HEK293T (cell line): Measurements from ENCODE around the gene CNPY1.

ENCODE experiments used
- CTCF ChIA-PET: fragments of 350-600 bp; formaldehyde crosslinking; extraction: SDS; loops from one replicate; lab custom pipeline; 2021; ENCODE audit warnings: antibody characterized with exemption, inconsistent platforms; lab: Yijun Ruan, JAX
- POLR2A ChIA-PET: fragments of 350-600 bp; formaldehyde crosslinking; extraction: SDS; loops from one replicate; lab custom pipeline; 2020; ENCODE audit warnings: antibody characterized with exemption, inconsistent platforms; lab: Yijun Ruan, JAX
- DNase-seq: peaks from one replicate; pipeline ENCODE4 v3.0.0; 2012; ENCODE audit warnings: mixed read lengths; ENCODE audit errors: extremely low spot score
- ARNT ChIP-seq: fragments of 450-650 bp; IDR thresholded peaks from 2 replicates; pipeline ENCODE4 v1.6.1; 2017; ENCODE audit warnings: mild to moderate bottlenecking
- BHLHE40 ChIP-seq: fragments of 450-650 bp; IDR thresholded peaks from 2 replicates; pipeline ENCODE4 v1.6.1; 2016; ENCODE audit warnings: mild to moderate bottlenecking, moderate library complexity, borderline replicate concordance
- CTBP1 ChIP-seq: fragments of 450-650 bp; IDR thresholded peaks from 2 replicates; pipeline ENCODE4 v1.6.1; 2016; ENCODE audit warnings: borderline replicate concordance
- ELF4 ChIP-seq: fragments of 450-650 bp; IDR thresholded peaks from 2 replicates; pipeline ENCODE4 v1.6.1; 2017; ENCODE audit warnings: antibody characterized with exemption
- FOXA1 ChIP-seq: fragments of 450-650 bp; IDR thresholded peaks from 2 replicates; pipeline ENCODE4 v1.6.1; 2016; ENCODE audit warnings: mild to moderate bottlenecking
- FOXK2 ChIP-seq: fragments of 450-650 bp; IDR thresholded peaks from 2 replicates; pipeline ENCODE4 v1.6.1; 2016; ENCODE audit warnings: mild to moderate bottlenecking
- FOXM1 ChIP-seq: fragments of 450-650 bp; IDR thresholded peaks from 2 replicates; pipeline ENCODE4 v1.6.1; 2017; ENCODE audit warnings: mild to moderate bottlenecking, borderline replicate concordance
- HDGF ChIP-seq: fragments of 450-650 bp; IDR thresholded peaks from 2 replicates; pipeline ENCODE4 v1.6.1; 2017; ENCODE audit warnings: antibody characterized with exemption, borderline replicate concordance
- L3MBTL2 ChIP-seq: fragments of 450-650 bp; conservative IDR thresholded peaks from 2 replicates; pipeline ENCODE4 v1.6.1; 2016; ENCODE audit warnings: mild to moderate bottlenecking
- LEF1 ChIP-seq: fragments of 450-650 bp; IDR thresholded peaks from 2 replicates; pipeline ENCODE4 v1.6.1; 2017; ENCODE audit warnings: mild to moderate bottlenecking, borderline replicate concordance
- NFRKB ChIP-seq: fragments of 450-650 bp; IDR thresholded peaks from 2 replicates; pipeline ENCODE4 v1.6.1; 2016; ENCODE audit warnings: mild to moderate bottlenecking, moderate library complexity
- SP1 ChIP-seq: fragments of 450-650 bp; IDR thresholded peaks from 2 replicates; pipeline ENCODE4 v1.6.1; 2017
- SUZ12 ChIP-seq: fragments of 450-650 bp; IDR thresholded peaks from 2 replicates; pipeline ENCODE4 v1.6.1; 2016; ENCODE audit warnings: mild to moderate bottlenecking
- TARDBP ChIP-seq: fragments of 450-650 bp; IDR thresholded peaks from 2 replicates; pipeline ENCODE4 v1.6.1; 2016
- ZNF384 ChIP-seq: fragments of 450-650 bp; IDR thresholded peaks from 2 replicates; pipeline ENCODE4 v1.6.1; 2016
- TF ChIP-seq, protein P1 (sequence below): fragments of 450-650 bp; IDR thresholded peaks from 2 replicates; pipeline ENCODE4 v1.6.1; 2016

Gene CNPY1

DNA sequence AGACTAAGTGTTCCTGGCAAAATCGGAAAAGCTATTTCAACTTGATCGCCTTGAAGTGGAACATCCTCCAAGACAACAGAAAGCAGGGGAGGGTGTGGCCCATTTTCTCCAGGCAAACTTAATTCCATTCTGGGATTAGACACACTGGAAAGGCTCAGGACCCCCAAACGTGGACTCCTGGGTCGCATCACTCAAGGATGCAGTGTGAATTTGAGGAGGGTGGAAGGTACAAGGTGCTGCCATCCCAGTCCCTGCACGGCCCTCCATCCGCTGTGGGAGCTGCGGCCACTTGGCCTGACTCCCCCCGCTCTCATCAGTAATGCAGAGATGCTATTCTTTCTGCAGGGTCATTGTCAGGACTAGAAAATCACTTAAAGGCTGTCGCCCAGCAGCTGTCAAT is 2.4 kb downstream of the CNPY1 start:
- no peak for TF ChIP-seq ELF4
- no peak for TF ChIP-seq CTBP1
- TF ChIP-seq FOXA1: no peak
- no peak for TF ChIP-seq TARDBP
- no peak for TF ChIP-seq SUZ12
- TF ChIP-seq, protein P1, sequence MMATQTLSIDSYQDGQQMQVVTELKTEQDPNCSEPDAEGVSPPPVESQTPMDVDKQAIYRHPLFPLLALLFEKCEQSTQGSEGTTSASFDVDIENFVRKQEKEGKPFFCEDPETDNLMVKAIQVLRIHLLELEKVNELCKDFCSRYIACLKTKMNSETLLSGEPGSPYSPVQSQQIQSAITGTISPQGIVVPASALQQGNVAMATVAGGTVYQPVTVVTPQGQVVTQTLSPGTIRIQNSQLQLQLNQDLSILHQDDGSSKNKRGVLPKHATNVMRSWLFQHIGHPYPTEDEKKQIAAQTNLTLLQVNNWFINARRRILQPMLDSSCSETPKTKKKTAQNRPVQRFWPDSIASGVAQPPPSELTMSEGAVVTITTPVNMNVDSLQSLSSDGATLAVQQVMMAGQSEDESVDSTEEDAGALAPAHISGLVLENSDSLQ: no peak
- TF ChIP-seq L3MBTL2: no peak
- no peak for TF ChIP-seq SP1
- no peak for TF ChIP-seq FOXM1
- TF ChIP-seq ZNF384: no peak
- TF ChIP-seq BHLHE40: no peak
- TF ChIP-seq HDGF: no peak
- no peak for TF ChIP-seq ARNT
- no peak for TF ChIP-seq LEF1
- TF ChIP-seq NFRKB: no peak
- no peak for TF ChIP-seq FOXK2
- ChIA-PET POLR2A (interaction anchor here (1.1 kb wide), 1 partner anchor 34 kb away, joined by 3 read pairs; no protein-coding TSS in a partner anchor), CTCF (interaction anchor here (1.3 kb wide), 1 partner anchor 33 kb away, joined by 3 read pairs; no protein-coding TSS in a partner anchor)
- no peak for DNase-seq

DNA sequence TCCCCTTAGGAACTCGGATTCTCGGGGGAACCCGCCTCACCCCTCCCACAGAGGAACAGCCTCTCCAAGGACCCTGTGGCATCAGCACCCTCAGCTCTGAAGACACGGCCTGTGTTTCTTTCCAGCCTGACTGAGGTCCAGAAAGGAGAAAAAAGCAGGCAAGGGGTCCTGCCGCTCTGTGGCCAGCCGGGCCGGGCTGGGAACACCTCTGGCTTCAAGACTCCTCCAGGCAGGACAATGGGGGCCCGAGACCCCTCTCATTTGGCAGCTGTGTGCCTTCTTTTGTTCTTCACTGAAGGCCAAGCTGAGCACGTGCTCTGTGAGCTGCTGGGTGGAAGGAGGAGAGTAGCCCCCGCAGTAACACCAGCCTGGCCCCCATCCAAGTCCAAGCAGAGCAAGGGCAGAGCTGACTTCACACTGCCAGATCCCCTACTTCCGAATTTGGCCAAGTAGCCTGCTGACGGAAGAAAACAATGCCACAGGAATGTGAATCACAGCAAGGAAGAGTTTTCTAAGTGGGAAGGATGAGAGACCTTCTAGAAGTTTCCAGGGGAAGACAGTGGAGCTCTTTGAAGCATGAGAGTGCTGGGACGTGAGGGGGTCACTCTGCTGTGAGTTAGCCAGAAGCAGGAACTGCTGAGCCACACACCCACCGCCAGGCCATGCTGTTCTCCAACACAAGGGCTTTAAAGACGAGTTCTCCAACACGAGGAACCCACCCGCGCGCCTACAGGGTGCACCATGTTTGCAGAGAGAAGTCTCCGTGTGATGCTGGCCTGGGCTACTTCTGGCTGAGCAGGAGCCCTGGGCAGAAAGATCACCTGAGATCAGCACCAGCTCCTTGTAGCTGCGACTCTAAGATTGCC is 3.1 kb downstream of the CNPY1 start:
- no peak for DNase-seq
- CTCF ChIA-PET: interaction anchor here (1.3 kb wide), 1 partner anchor 33 kb away, joined by 3 read pairs; no protein-coding TSS in a partner anchor
- POLR2A ChIA-PET: interaction anchor here (1.1 kb wide), 1 partner anchor 33 kb away, joined by 3 read pairs; no protein-coding TSS in a partner anchor
- TF ChIP-seq SUZ12: no peak

- no peak for DNase-seq
- no peak for TF ChIP-seq CTBP1
- no peak for TF ChIP-seq HDGF
- TF ChIP-seq SP1: no peak
- TF ChIP-seq FOXM1: no peak
- no peak for TF ChIP-seq ARNT
- TF ChIP-seq BHLHE40: no peak
- no peak for TF ChIP-seq TARDBP
- CTCF ChIA-PET: interaction anchor here (2.0 kb wide), 1 partner anchor 19 kb away, joined by 5 read pairs; no protein-coding TSS in a partner anchor
- POLR2A ChIA-PET: no interaction called here
Observed at GRCh38 chr7:155541986-155542675, 4.2 kb downstream of the CNPY1 start.

DNA sequence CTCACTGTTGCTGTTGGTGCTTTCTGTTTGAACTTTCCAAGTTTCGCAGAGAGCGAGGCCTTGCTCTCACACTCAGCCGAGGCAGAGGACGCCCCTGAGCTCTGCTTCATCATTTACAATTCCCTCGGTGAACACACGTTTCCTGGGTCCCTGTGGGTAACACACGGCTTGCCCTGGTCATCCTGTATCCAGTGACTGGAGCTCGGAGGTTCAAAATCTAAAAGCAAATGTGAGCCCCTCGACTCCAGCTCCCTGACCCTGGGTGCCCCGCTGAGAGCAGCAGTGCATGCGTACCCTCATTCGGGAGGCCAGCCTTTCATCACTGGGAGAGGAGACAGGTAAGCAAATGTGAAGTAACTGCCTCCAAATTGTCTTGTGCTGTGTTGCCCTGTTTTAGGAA is 5.8 kb downstream of the CNPY1 start:
- ChIA-PET CTCF (interaction anchor here (0.6 to 2.0 kb wide), 3 partner anchors 9 to 137 kb away, joined by 3 to 5 read pairs (median 3); no protein-coding TSS in a partner anchor), POLR2A (no interaction called here)
- no peak for TF ChIP-seq ARNT
- TF ChIP-seq BHLHE40: no peak
- no peak for TF ChIP-seq LEF1
- no peak for TF ChIP-seq NFRKB
- TF ChIP-seq TARDBP: no peak
- TF ChIP-seq L3MBTL2: no peak
- TF ChIP-seq HDGF: no peak
- TF ChIP-seq SUZ12: no peak
- TF ChIP-seq ELF4: no peak
- no peak for DNase-seq

DNA sequence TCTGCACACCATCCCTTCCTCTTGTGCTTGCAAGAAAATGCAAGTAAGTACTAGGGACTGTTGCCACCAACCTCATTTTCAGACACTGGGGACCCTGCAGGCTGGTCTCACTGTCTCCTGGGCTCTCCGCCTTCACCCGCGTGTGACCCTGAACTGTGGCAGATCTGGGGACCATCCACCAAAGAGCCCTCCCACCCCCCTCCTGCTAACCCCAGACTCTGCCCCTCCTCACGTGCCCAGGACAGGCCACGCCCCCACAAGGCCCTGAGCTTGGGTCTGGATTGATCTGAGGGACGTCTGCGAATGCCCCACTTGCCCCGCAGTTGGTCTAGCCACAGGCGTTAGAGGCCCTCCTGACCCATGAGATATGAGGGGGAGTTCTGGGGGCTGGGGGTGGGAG is 8.1 kb downstream of the CNPY1 start:
- ChIA-PET POLR2A (no interaction called here), CTCF (no interaction called here)
- TF ChIP-seq TARDBP (no peak), HDGF (no peak), FOXA1 (no peak), L3MBTL2 (no peak), LEF1 (no peak), FOXK2 (no peak), BHLHE40 (no peak)
- no peak for DNase-seq

GRCh38 chr7:155536451-155536850 is 9.9 kb downstream of the CNPY1 start:
- TF ChIP-seq ELF4 (no peak), FOXK2 (no peak), ARNT (no peak), FOXM1 (no peak), HDGF (no peak), SP1 (no peak), ZNF384 (no peak), CTBP1 (no peak), LEF1 (no peak), NFRKB (no peak), L3MBTL2 (no peak), FOXA1 (no peak), SUZ12 (no peak), TARDBP (no peak), BHLHE40 (no peak)
- TF ChIP-seq, protein P1: no peak
- DNase-seq: no peak
- CTCF ChIA-PET: no interaction called here
- POLR2A ChIA-PET: no interaction called here
